CD4-positive, alpha-beta T cell treated with Interferon gamma for 1 hour (primary cell): Measurements from ENCODE around the gene TCN1.
A peak's percentile ranks its signal among the peaks of the same experiment; 100 is the strongest.
"Not testable (repeated sequence)": the region's sequence is repeated elsewhere in the genome, so short reads cannot be mapped to it uniquely, and the experiment has no call there.

Experiments
- DNase-seq: peaks from one replicate; pipeline ENCODE4 v3.0.0-alpha.2; 2020

Gene TCN1

GRCh38 chr11:59857439-59858434 lies 8.6 kb downstream of the TCN1 start:
- no peak for DNase-seq

- no peak for DNase-seq
Observed at GRCh38 chr11:59854871-59855270, 11.4 kb downstream of the TCN1 start.

GRCh38 chr11:59851416-59851815 lies 14.9 kb downstream of the TCN1 start:
- DNase-seq = not testable (repeated sequence)

- DNase-seq = not testable (repeated sequence)
Observed at GRCh38 chr11:59849551-59849950, 16.7 kb downstream of the TCN1 start.

- no peak for DNase-seq
Observed at GRCh38 chr11:59849129-59849528, 17.2 kb downstream of the TCN1 start.

GRCh38 chr11:59848439-59848838 lies 17.8 kb downstream of the TCN1 start:
- not testable (repeated sequence) for DNase-seq

- no peak for DNase-seq
Observed at GRCh38 chr11:59847626-59848025, 18.7 kb downstream of the TCN1 start.

GRCh38 chr11:59846556-59846955 lies 19.7 kb downstream of the TCN1 start:
- DNase-seq = no peak

- no peak for DNase-seq
Observed at GRCh38 chr11:59845399-59845798, 20.9 kb downstream of the TCN1 start, which contains the start of gene CBLIF. Gene CBLIF (minus strand): TSS chr11:59845499. CDS start chr11:59845453, 46 bp downstream.

GRCh38 chr11:59842316-59842715 lies 24.0 kb downstream of the TCN1 start:
- DNase-seq = no peak

- DNase-seq = no peak
Observed at GRCh38 chr11:59841514-59841913, 24.8 kb downstream of the TCN1 start.

- DNase-seq = no peak
Observed at GRCh38 chr11:59839615-59840014, 26.7 kb downstream of the TCN1 start.

GRCh38 chr11:59833602-59834001 lies 32.7 kb downstream of the TCN1 start:
- DNase-seq = no peak

- DNase-seq = no peak
Observed at GRCh38 chr11:59829358-59829757, 36.9 kb downstream of the TCN1 start.

GRCh38 chr11:59822989-59823566 lies 43.2 kb downstream of the TCN1 start:
- peak; percentile 20 for DNase-seq

GRCh38 chr11:59818572-59818971 lies 47.7 kb downstream of the TCN1 start:
- no peak for DNase-seq

- not testable (repeated sequence) for DNase-seq
Observed at GRCh38 chr11:59816434-59816833, 49.9 kb downstream of the TCN1 start.

GRCh38 chr11:59815754-59816153 lies 50.5 kb downstream of the TCN1 start:
- no peak for DNase-seq

GRCh38 chr11:59814021-59814420 lies 52.3 kb downstream of the TCN1 start:
- DNase-seq = no peak

GRCh38 chr11:59813364-59813763 lies 52.9 kb downstream of the TCN1 start:
- no peak for DNase-seq

GRCh38 chr11:59812220-59812619 lies 54.1 kb downstream of the TCN1 start:
- no peak for DNase-seq

- DNase-seq = no peak
Observed at GRCh38 chr11:59810911-59811259, 55.4 kb downstream of the TCN1 start.

GRCh38 chr11:59810189-59810910 lies 55.9 kb downstream of the TCN1 start, which contains the start of gene MRPL16:
Gene MRPL16 (minus strand): TSS chr11:59810778. CDS start chr11:59810658, 120 bp downstream.
- DNase-seq = peak; percentile 87
